Small intestine (tissue), 7 donors: ENCODE measurements around the gene DISP2. TPM values are rescaled to one million over a fixed set of nuclear protein-coding genes. Genes with fewer than 3 reads are reported as not detected.

Experiments used
- DNase-seq, 2 donors: peaks; one replicate each; pipeline versions ENCODE4 v3.0.0 to v3.0.0-alpha.2; 2013
- FAIRE-seq: peaks from 2 replicates; lab custom pipeline; 2012; peaks lifted over from hg19 to GRCh38; lab: Jason Lieb, UNC
- H3K27ac ChIP-seq, 3 donors: one replicate each; pipeline ENCODE4 v1.5.1; 2013; ENCODE audit warnings: low read length in 2 of 3, mild to moderate bottlenecking in 2 of 3, control low read depth in 1 of 3, inconsistent platforms in 1 of 3, low read depth in 1 of 3, moderate library complexity in 1 of 3
- H3K27me3 ChIP-seq, 3 donors: one replicate each; pipeline ENCODE4 v1.6.1; 2013; ENCODE audit warnings: low read length in 3 of 3, inconsistent platforms in 1 of 3; ENCODE audit not compliant: control insufficient read depth in 3 of 3, insufficient read depth in 3 of 3
- H3K36me3 ChIP-seq, 3 donors: one replicate each; pipeline ENCODE4 v1.6.1; 2013; ENCODE audit warnings: low read length in 3 of 3, inconsistent platforms in 1 of 3, low read depth in 1 of 3, mild to moderate bottlenecking in 1 of 3, moderate library complexity in 1 of 3; ENCODE audit not compliant: control insufficient read depth in 3 of 3, insufficient read depth in 2 of 3
- H3K4me1 ChIP-seq, 3 donors: one replicate each; pipeline ENCODE4 v1.6.1; 2013; ENCODE audit warnings: low read length in 2 of 3, inconsistent platforms in 1 of 3, low read depth in 1 of 3, mild to moderate bottlenecking in 1 of 3, moderate library complexity in 1 of 3; ENCODE audit not compliant: control insufficient read depth in 3 of 3, insufficient read depth in 2 of 3
- H3K4me3 ChIP-seq, 3 donors: one replicate each; pipeline ENCODE4 v1.5.1; 2013; ENCODE audit warnings: low read length in 3 of 3, control low read depth in 1 of 3, inconsistent platforms in 1 of 3, low read depth in 1 of 3, mild to moderate bottlenecking in 1 of 3, moderate library complexity in 1 of 3
- H3K9me3 ChIP-seq, 2 donors: one replicate each; pipeline ENCODE4 v1.6.1; 2013; ENCODE audit warnings: low read depth in 1 of 2, low read length in 1 of 2; ENCODE audit not compliant: control insufficient read depth in 2 of 2, insufficient read depth in 1 of 2
- WGBS, 3 donors: extraction: QIAGEN DNeasy Blood & Tissue Kit; methylation state at CpG; one replicate each; pipeline ENCODE4 v1.1.7; 2013; 5-methylcytosine and 5-hydroxymethylcytosine counted together
- polyA plus RNA-seq, 4 donors: library from polyadenylated mRNA; stranded (reverse) in 3 of 4; unstranded in 1 of 4; fragments of 200-250 nt in 3 of 4; fragments of 120-200 nt in 1 of 4; gene quantifications; one replicate each; pipeline versions ENCODE4 v1.2.1 to v1.2.3, GENCODE V29; 2013
- donor health status: healthy with polysubstance abuse.
- donor health status: control.
- donor health status: control.
- donor health status: Bipolar disorder and iron deficiency.
- donor health status: healthy.

The DISP2 gene
- polyA plus RNA-seq, 4 donors, result 2.2 to 12.2 (median 5.1) TPM

- Histone ChIP-seq H3K36me3 (no peaks in the 10 kb centered on the region), H3K27ac (peak overlapping the region in 2 of 3 donors; percentile 40 to 53), H3K27me3 (no peaks in the 10 kb centered on the region), H3K4me1 (peaks cover 6 to 91% (median 15%) of the 10 kb centered on the region in 3 donors), H3K4me3 (no peak overlapping the region), H3K9me3 (no peaks in the 10 kb centered on the region)
- DNase-seq (peak; percentile 33 to 46), FAIRE-seq (no peak)
- 61 to 66% (median 63%) methylated on average over 7 of the region's 7 CpGs for WGBS, 3 donors
These were observed 15.4 kb upstream of the DISP2 start for GRCh38 chr15:40342416-40343320.

- Histone ChIP-seq H3K4me1 (peaks cover 6 to 91% (median 17%) of the 10 kb centered on the region in 3 donors), H3K27ac (peak overlapping the region in 2 of 3 donors; percentile 40 to 53), H3K36me3 (no peaks in the 10 kb centered on the region), H3K27me3 (no peaks in the 10 kb centered on the region), H3K9me3 (no peaks in the 10 kb centered on the region), H3K4me3 (no peak overlapping the region)
- WGBS, 3 donors, result 81 to 89% (median 86%) methylated on average over 10 of the region's 10 CpGs
- FAIRE-seq (no peak), DNase-seq (no peak)
These were observed 14.5 kb upstream of the DISP2 start for GRCh38 chr15:40343512-40343911.

- H3K27ac ChIP-seq, result no peak overlapping the region
- peaks cover 10 to 92% (median 18%) of the 10 kb centered on the region in 3 donors for H3K4me1 ChIP-seq
- 39 to 47% (median 44%) methylated on average over 6 of the region's 6 CpGs for WGBS, 3 donors
- DNase-seq (no peak), FAIRE-seq (no peak)
- H3K4me3 ChIP-seq, result no peak overlapping the region
- no peaks in the 10 kb centered on the region for H3K27me3 ChIP-seq
- H3K9me3 ChIP-seq, result no peaks in the 10 kb centered on the region
- H3K36me3 ChIP-seq, result no peaks in the 10 kb centered on the region
These were observed 13.8 kb upstream of the DISP2 start for GRCh38 chr15:40344217-40344616.

- no peaks in the 10 kb centered on the region for H3K27me3 ChIP-seq
- H3K27ac ChIP-seq, result peak overlapping the region; percentile 90 to 97 (median 93)
- DNase-seq (peak; percentile 71 to 85), FAIRE-seq (no peak)
- H3K36me3 ChIP-seq, result no peaks in the 10 kb centered on the region
- H3K4me3 ChIP-seq, result peak overlapping the region in 1 of 3 donors; percentile 33
- H3K9me3 ChIP-seq, result no peaks in the 10 kb centered on the region
- peaks cover 10 to 92% (median 17%) of the 10 kb centered on the region in 3 donors for H3K4me1 ChIP-seq
- 5 to 25% (median 18%) methylated on average over 12 to 15 of the region's 15 CpGs for WGBS, 3 donors
These were observed 13.3 kb upstream of the DISP2 start for GRCh38 chr15:40344631-40345120.

GRCh38 chr15:40345225-40345866, 12.7 kb upstream of the DISP2 start:
- peaks cover 10 to 92% (median 13%) of the 10 kb centered on the region in 3 donors for H3K4me1 ChIP-seq
- H3K27ac ChIP-seq, result peak overlapping the region; percentile 90 to 97 (median 93)
- WGBS, 3 donors, result 40 to 62% (median 41%) methylated on average over 9 to 10 of the region's 10 CpGs
- H3K27me3 ChIP-seq, result no peaks in the 10 kb centered on the region
- DNase-seq (peak in 1 of 2 donors; percentile 33), FAIRE-seq (no peak)
- peak overlapping the region in 1 of 3 donors; percentile 33 for H3K4me3 ChIP-seq
- H3K36me3 ChIP-seq, result no peaks in the 10 kb centered on the region
- no peaks in the 10 kb centered on the region for H3K9me3 ChIP-seq

GRCh38 chr15:40345867-40346578, 12.0 kb upstream of the DISP2 start:
- H3K27ac ChIP-seq, result peak overlapping the region; percentile 90 to 99 (median 97)
- 22 to 61% (median 40%) methylated on average over 6 of the region's 6 CpGs for WGBS, 3 donors
- H3K4me3 ChIP-seq, result no peak overlapping the region
- FAIRE-seq (no peak), DNase-seq (peak; percentile 96 to 99)
- H3K36me3 ChIP-seq, result no peaks in the 10 kb centered on the region
- peaks cover 10 to 89% (median 12%) of the 10 kb centered on the region in 3 donors for H3K4me1 ChIP-seq
- no peaks in the 10 kb centered on the region for H3K9me3 ChIP-seq
- no peaks in the 10 kb centered on the region for H3K27me3 ChIP-seq

GRCh38 chr15:40346579-40347558, 11.2 kb upstream of the DISP2 start:
- H3K36me3 ChIP-seq, result no peaks in the 10 kb centered on the region
- 50 to 75% (median 69%) methylated on average over 15 of the region's 15 CpGs for WGBS, 3 donors
- peaks cover 10 to 83% (median 10%) of the 10 kb centered on the region in 3 donors for H3K4me1 ChIP-seq
- no peak for FAIRE-seq
- H3K27ac ChIP-seq, result peak overlapping the region; percentile 90 to 99 (median 97)
- DNase-seq, result peak; percentile 47 to 58
- H3K4me3 ChIP-seq, result peak overlapping the region in 1 of 3 donors; percentile 5
- H3K9me3 ChIP-seq, result no peaks in the 10 kb centered on the region
- no peaks in the 10 kb centered on the region for H3K27me3 ChIP-seq
